NCI-H1436 (cell line): Measurements from ENCODE around the gene CCNL2.

Source experiments
- DNase-seq: peaks from one replicate; lab custom pipeline; 2025; lab: John Stamatoyannopoulos, UW

The CCNL2 gene

DNA sequence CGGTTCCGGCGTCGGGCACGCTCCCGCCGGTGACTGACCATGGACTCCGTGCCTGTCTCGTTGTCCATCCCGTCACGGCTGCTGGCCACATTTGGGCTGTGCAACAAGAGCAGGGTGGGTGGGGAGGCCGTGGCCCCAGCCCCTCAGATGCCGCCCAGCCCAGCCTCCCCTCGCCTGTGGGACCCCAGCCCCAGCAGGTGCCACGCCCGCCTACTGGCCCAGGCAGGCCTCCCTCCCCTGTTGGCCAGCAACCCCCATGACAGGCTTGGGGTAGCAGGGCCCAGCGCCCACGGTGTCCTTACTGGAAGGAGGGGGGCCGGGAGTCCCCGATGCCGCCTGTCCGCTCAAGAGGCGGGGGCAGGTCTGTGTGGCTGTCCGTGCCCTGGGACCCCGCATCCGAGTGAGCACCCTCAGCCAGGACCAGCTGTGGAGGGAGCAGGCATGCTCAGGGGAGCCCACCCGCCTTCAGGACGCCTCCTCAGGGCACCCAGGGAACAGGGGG is 57.0 kb downstream of the CCNL2 start:
- DNase-seq = no peak

DNA sequence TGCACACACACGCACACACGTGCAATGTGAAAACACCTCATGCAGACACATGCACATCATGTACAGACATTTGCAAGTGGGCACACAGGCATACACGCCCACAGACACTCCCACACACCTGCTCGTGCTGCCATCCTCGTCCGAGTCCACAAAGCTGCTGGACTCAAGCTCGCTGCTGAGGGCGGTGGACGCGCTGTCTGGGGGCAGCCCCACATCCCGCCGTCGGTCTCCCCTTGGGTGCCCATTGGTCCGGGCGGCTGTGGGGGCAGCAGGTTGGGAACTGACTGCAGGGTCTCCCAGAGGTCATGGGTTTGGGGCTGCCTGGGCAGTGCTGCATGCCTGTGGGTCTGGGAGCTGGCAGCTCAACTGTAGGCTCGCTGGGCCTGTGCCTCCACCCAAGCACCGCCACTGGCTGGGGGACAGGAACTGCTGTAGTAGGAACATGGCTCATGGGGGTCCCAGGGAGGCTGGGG is 57.5 kb downstream of the CCNL2 start:
- no peak for DNase-seq

DNA sequence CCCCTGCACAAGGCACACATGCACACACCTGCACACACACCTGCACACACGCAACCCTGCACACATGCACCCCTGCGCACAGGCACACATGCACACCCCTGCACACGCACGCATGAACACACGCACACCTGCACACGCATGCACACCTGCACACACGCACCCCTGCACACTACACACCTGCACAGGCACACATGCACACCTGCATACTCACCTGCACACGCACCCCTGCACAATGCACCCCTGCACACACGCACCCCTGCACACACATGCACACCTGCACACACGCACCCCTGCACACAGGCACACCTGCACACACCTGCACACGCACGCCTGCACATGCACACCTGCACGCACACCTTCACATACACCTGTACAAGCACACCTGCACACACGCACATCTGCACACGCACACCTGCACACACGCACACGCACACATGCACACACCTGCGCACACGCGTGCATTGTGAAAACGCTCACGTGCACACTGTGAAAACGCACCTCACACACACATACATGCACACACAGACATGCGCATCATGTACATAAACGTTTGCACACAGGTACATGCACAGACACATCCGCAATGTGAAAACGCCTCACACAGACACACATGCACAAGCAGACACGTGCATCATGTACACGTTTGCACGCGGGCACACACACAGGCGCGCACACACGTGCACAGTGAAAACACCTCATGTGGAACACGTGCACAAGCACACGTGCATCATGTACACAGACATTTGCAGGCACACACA is 58.2 kb downstream of the CCNL2 start:
- no peak for DNase-seq

DNA sequence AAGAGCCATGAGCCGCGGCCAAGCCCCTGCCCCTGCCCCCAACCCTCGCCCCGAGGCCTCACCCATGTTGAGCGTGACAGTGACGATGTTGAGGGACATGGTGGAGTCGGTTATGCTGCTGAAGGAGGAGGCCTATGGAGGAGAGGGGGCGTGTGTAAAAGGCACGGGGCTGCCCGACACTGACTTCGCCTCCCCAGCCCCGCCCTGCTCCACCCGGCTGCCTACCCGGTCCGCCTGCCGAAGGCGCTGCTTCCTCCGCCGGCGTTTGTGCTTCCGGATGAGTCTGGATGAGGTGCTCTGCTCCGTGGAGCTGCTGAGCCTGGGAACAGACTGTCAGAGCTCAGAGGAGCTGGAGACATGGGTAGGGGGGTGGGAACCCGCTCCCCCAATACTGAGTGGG is 59.0 kb downstream of the CCNL2 start:
- DNase-seq = no peak

DNA sequence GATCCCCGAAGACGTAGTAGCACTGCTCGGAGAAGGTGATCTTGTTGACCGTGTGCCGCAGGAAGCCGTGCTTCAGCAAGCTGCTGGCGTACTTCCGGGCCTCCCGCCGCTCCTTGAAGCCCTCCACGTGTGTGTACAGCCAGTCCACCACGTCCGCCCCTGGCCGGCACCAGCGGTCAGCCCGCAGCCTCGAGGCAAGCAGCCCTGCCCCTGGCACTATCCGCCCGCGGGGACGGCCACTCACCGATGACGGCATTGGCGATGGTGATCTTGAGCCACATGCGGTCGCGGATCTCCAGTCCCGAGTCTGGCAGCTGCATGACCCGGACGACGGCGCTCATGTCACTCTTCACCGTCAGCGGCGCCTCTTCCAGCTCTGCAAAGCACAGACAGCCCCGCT is 60.9 kb downstream of the CCNL2 start:
- no peak for DNase-seq

DNA sequence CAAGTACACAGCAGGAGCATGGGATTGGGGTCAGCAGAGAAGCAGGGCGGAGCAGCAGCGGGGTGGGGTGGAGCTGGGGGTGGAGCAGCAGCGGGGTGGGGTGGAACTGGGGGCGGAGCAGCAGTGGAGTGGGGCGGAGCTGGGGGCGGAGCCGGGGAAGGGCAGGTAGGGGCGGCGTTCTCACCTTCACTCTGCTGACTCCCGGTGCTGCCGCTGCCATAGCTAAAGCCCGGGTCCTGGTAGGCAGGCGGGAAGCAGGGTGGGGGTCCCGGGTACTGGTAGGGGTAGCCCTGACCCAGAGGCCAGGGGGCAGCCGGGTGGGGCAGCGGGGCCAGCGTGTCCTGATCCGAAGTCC is 61.4 kb downstream of the CCNL2 start:
- DNase-seq = no peak

DNA sequence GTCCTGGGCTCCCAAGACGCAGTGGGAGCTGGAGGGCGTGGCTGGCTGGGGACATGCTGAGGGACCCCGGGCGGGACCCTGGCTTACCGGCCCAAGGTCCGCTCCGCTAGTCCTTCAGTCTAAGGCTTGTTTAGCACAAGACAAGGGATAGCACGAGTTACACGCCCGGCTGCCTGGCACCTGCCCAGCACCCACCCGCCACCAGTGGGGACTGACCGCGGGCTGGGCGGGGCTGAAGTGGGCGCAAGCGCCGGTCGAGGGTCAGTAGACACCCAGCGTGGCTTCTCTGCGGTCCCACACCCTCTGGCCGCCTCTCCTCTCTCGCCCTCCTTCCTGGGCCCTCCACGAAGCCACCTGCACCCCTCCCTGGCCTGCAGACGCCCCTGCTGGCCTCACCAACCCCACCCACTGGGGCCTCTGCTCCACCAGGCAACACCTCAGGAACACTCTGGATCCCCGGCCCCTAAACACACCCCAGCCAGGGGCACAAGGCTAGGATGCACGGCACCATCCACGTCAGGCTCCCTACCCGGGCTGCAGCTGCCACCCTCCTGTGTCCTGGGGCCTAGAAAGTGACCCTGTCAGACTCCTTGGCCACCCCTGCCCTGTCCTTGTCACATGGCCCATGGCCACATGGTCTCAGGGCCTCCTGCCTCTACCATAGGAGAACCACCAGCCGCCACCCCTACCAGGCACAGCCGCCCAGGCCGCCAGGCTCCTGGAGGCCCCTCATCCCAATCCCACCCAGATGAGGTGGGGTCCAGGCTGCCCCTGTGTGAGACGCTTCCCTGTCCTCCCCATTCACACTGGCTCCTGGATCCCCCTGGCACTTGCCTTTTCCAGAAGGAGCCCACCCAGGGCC is 62.0 kb downstream of the CCNL2 start:
- no peak for DNase-seq

DNA sequence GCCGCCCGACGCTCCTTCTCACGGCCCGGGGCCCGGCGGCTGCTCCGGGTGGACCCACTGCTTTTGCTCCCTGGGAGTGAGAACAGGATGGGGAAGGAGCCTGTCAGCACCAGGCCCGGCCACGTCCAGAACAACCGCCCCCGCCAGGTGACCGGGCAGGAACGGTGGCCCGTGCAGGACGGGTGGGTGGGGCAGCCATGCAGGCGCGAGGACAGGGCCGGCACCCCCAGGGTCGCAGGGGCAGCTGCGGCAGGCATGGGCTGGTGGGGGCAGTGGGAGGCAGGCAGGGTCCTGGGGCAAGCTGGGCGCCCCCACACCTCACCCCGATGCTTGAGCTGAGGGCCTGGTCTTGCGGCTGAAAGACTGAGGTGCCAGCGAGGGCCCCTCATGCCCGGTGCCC is 62.7 kb downstream of the CCNL2 start:
- DNase-seq = no peak

DNA sequence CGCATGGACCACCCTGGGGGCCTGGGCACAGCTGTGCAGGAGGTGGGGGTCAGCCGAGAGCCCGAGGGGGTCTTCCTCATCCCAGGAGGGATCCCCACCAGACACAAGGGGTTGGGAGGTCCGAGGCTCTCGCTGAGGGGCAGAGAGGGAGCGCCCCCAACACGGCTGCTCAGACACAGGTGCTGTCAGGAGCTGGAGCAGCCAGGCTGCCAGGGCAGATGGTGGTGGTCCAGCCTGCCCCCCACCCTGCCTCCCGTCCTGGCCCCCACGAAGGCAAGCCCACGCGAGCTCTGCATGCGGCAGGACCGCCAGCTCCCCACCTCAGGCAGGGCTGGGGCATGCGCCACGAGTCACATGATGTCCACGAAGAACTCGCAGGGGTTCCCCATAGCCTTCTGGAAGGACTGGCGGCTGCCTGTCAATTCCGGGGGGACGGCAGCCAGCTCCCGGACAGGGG is 63.3 kb downstream of the CCNL2 start:
- no peak for DNase-seq
